Ovary (tissue), 9 donors: ENCODE results near the gene KRT15. TPM values are rescaled to one million over a fixed set of nuclear protein-coding genes. Genes with fewer than 3 reads are reported as not detected.

ENCODE experiments used
- DNase-seq, 5 donors: peaks; one replicate each; pipeline ENCODE4 v3.0.0-alpha.2; 2019 to 2020
- H3K27ac ChIP-seq, 2 donors: fragments of 200-600 bp; one replicate each; pipeline versions ENCODE4 v1.5.1 to v1.8.0; 2019 to 2022
- H3K27me3 ChIP-seq: fragments of 200-600 bp; one replicate; pipeline ENCODE4 v1.8.0; 2022
- H3K36me3 ChIP-seq: fragments of 200-600 bp; sonication (generic); one replicate; pipeline ENCODE4 v1.5.1; 2019
- H3K4me1 ChIP-seq: one replicate; pipeline ENCODE4 v1.8.1; 2013; ENCODE audit warnings: mild to moderate bottlenecking, moderate library complexity; ENCODE audit not compliant: insufficient read depth
- H3K4me3 ChIP-seq: fragments of 200-600 bp; sonication (generic); one replicate; pipeline ENCODE4 v1.5.1; 2017
- H3K9me3 ChIP-seq, 2 donors: fragments of 200-600 bp in 1 of 2; sonication (generic) in 1 of 2; one replicate each; pipeline versions ENCODE4 v1.5.1 to v1.8.1; 2013 to 2019; ENCODE audit warnings: mild to moderate bottlenecking in 1 of 2, moderate library complexity in 1 of 2
- EP300 ChIP-seq: sonication (generic); formaldehyde crosslinking; IDR thresholded peaks from one replicate; pipeline ENCODE4 v1.6.1; 2017; ENCODE audit warnings: antibody characterized with exemption
- POLR2A ChIP-seq: fragments of 450-650 bp; IDR thresholded peaks from one replicate; pipeline ENCODE4 v1.6.1; 2017; ENCODE audit warnings: antibody characterized with exemption, mild to moderate bottlenecking, moderate library complexity
- WGBS, 3 donors: extraction: QIAGEN DNeasy Blood & Tissue Kit in 1 of 3; methylation state at CpG; one replicate each; pipeline versions ENCODE4 v1.1.5 to v1.1.7; 2013 to 2017; 5-methylcytosine and 5-hydroxymethylcytosine counted together
- intact Hi-C, 4 donors: fragments of 100-400 bp; cut with DNase I; formaldehyde crosslinking; loops; one replicate each; pipeline versions ENCODE4 v1.11.0 to v1.15.1; 2022 to 2023
- polyA plus RNA-seq, 2 donors: library from polyadenylated mRNA; stranded (reverse); fragments of 200-250 nt in 1 of 2; fragments of 350-450 nt in 1 of 2; fragmentation: Illumina TruSeq in 1 of 2; extraction: RNeasy Lipid Tissue Mini Kit (QIAGEN cat#74804) in 1 of 2; gene quantifications; one replicate each; pipeline ENCODE4 v1.2.3, GENCODE V29; 2013 to 2014
- total RNA-seq, 7 donors: library from RNA; depleted of rRNA in 2 of 7; stranded (reverse); fragments of >200 nt in 2 of 7; fragmentation: NEBNext Ultra II Directional in 3 of 7; extraction: Animal tissue kit (Norgen Biotek cat#: 25700) in 3 of 7; gene quantifications; one replicate each; pipeline versions ENCODE4 v1.1.0 to v1.2.4, GENCODE V29; 2016 to 2023
- TF ChIP-seq, protein P1 (sequence below), 3 donors: fragments of 450-650 bp in 2 of 3; fragments of 200-600 bp in 1 of 3; IDR thresholded peaks; one replicate each; pipeline versions ENCODE4 v1.5.1 to v1.8.0; 2016 to 2022; ENCODE audit warnings: antibody characterized with exemption in 3 of 3, mild to moderate bottlenecking in 1 of 3
- donor health status: DM: no; HTN: no; CAD: no; lungs with moderate emphysema.
- donor health status: DM: no; HTN: no; CAD: no.
- donor health status: Bipolar disorder and iron deficiency.
- donor health status: DM: yes; HTN: yes; CAD: no.
- donor health status: DM: no; HTN: no; CAD: no.
- donor health status: DM: yes; HTN: yes; CAD: no.

KRT15 gene
- total and polyA plus RNA-seq, 9 donors = 0.11 to 9.4 (median 0.37) TPM; not detected in 1

DNA sequence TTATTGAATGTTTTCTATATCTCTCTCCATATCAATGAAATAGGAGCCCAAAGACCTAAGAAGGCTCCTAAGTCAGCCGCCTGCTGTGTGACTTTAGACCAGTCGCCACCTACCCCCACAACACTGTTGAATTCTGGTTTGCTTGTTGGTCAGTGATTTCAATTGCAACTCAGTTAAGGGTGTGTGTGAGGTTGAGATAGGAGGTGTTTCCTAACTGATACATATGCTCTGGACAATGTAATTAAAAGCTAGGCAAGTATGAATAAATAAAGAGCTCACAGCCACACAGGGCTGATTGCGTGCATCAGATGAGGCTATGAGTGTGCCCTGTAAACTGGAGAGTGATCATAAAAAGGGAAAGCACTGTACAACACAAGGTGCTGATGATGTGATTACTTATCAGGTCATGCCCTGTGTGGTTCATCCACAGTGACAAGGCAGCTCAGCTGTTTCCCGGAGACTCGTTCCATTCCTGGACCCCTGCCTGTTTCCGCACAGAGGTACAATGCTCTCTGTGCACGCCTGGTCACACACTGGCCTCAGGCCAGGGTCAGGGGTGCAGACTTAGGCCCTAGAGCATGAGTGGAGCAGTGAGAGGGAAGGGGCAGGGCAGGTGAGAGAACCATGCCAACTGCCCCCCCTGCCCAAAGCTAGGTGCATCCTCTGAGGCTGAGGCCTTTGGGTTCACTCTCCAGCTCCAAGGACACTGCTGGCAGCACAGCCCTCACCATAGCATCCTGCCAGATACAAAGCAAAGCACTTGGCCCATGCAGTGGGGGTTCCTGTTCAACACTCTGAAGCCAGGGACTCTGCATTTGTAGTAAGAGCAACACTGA is 34.5 kb downstream of the KRT15 start:
- intact Hi-C loops = no loop called here
- H3K36me3 ChIP-seq = no peaks in the 10 kb centered on the region
- TF ChIP-seq, protein P1, sequence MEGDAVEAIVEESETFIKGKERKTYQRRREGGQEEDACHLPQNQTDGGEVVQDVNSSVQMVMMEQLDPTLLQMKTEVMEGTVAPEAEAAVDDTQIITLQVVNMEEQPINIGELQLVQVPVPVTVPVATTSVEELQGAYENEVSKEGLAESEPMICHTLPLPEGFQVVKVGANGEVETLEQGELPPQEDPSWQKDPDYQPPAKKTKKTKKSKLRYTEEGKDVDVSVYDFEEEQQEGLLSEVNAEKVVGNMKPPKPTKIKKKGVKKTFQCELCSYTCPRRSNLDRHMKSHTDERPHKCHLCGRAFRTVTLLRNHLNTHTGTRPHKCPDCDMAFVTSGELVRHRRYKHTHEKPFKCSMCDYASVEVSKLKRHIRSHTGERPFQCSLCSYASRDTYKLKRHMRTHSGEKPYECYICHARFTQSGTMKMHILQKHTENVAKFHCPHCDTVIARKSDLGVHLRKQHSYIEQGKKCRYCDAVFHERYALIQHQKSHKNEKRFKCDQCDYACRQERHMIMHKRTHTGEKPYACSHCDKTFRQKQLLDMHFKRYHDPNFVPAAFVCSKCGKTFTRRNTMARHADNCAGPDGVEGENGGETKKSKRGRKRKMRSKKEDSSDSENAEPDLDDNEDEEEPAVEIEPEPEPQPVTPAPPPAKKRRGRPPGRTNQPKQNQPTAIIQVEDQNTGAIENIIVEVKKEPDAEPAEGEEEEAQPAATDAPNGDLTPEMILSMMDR (IDR thresholded peaks at IDR 0.05) = no peak
- TF ChIP-seq EP300 (no peak), POLR2A (no peak)
- H3K27ac ChIP-seq = no peak overlapping the region
- H3K4me3 ChIP-seq = no peak overlapping the region
- 71 to 77% (median 71%) methylated on average over 7 of the region's 7 CpGs for WGBS, 3 donors
- no peaks in the 10 kb centered on the region for H3K27me3 ChIP-seq
- peaks cover 3% of the 10 kb centered on the region for H3K4me1 ChIP-seq
- H3K9me3 ChIP-seq = no peaks in the 10 kb centered on the region
- DNase-seq = no peak

DNA sequence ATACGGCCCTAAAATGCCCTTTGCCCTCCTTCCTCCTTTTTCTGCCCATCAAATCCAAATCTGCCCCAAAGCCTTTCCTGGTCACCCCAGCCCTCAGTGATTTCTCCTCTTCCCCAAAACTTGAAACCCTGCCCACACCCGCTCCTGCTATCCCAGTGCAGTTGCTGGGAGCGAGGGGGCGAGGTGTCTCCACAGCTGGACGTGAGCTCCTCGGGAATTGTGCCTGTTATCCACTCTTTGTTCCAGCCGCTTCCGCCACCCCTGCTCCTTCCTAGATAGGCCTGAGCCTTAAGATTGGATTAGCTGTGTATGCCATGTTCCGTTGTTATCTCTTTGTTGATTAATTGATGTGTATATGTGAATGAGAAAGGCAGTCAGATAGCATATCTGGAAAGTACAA is 35.2 kb downstream of the KRT15 start:
- WGBS, 3 donors = 29 to 54% (median 51%) methylated on average over 9 of the region's 9 CpGs
- Histone ChIP-seq H3K36me3 (no peaks in the 10 kb centered on the region), H3K9me3 (no peaks in the 10 kb centered on the region), H3K27ac (no peak overlapping the region), H3K4me3 (no peak overlapping the region), H3K27me3 (no peaks in the 10 kb centered on the region), H3K4me1 (peaks cover 3% of the 10 kb centered on the region)
- intact Hi-C loops = no loop called here
- no peak for DNase-seq
- TF ChIP-seq POLR2A (no peak), EP300 (no peak)
- TF ChIP-seq, protein P1 (IDR thresholded peaks at IDR 0.05) = no peak

DNA sequence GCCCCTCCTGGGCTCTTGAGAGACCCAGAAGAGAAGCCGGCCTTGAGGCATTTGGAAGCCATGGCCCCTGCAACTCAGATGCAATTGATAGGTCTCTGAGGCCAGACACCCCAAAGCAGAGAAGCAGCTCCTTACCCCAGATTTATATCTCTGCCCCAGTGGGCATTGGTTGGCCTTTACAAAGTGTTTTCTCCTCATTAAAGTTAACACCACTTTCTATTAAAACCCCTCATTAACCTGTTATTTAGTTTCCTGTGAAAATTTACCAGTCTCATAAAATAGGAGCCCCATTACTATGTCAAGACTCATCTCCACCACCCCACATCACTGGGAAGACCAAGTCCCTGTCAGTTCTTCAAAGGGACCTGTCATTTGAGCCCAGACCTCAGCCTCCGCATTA is 37.7 kb downstream of the KRT15 start, which contains the start of gene KRT35:
Gene KRT35, minus strand, starts transcription at position 116 of the 400 bp plus-strand sequence. Its CDS starts 54 bp downstream, at position 62.
- no peak within 1 kb of the TSS for H3K4me3 ChIP-seq
- intact Hi-C loops = no loop called here
- peaks cover 7% of the 10 kb centered on the region for H3K4me1 ChIP-seq
- no peak within 1 kb of the TSS for H3K27ac ChIP-seq
- no peaks in the 10 kb centered on the region for H3K27me3 ChIP-seq
- WGBS, 3 donors = 96 to 98% (median 97%) methylated on average over 2 of the region's 2 CpGs
- no peaks in the 10 kb centered on the region for H3K9me3 ChIP-seq
- TF ChIP-seq POLR2A (no peak), EP300 (no peak)
- TF ChIP-seq, protein P1 (IDR thresholded peaks at IDR 0.05) = no peak
- H3K36me3 ChIP-seq = no peaks in the 10 kb centered on the region
- DNase-seq = no peak

DNA sequence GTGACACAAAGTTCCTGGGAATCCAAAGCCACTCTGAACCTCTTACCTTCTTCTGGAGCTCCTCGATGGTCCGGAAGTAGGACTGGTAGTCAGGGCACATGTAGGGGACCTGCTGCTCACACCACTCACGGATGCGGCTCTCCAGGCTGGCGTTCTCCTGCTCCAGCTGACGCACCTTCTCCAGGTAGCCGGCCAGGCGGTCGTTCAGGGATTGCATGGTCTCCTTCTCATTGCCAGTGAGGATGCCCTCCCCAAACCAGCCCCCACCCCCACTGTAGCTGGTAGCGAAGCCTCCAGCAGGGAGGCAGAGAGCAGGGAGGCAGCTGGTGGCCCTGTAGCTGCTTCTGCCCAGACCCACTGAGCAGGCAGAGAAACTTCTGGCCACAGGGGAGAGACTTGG is 38.1 kb downstream of the KRT15 start:
- H3K9me3 ChIP-seq = no peaks in the 10 kb centered on the region
- no peaks in the 10 kb centered on the region for H3K36me3 ChIP-seq
- peaks cover 7% of the 10 kb centered on the region for H3K4me1 ChIP-seq
- intact Hi-C loops = no loop called here
- DNase-seq = no peak
- 96 to 98% (median 97%) methylated on average over 10 of the region's 10 CpGs for WGBS, 3 donors
- no peaks in the 10 kb centered on the region for H3K27me3 ChIP-seq
- no peak overlapping the region for H3K4me3 ChIP-seq
- TF ChIP-seq EP300 (no peak), POLR2A (no peak)
- TF ChIP-seq, protein P1 (IDR thresholded peaks at IDR 0.05) = no peak
- no peak overlapping the region for H3K27ac ChIP-seq
